ENCODE results near the gene CFB.
"Not testable (repeated sequence)": the region's sequence is repeated elsewhere in the genome, so short reads cannot be mapped to it uniquely, and the experiment has no call there.

CFB gene

DNA sequence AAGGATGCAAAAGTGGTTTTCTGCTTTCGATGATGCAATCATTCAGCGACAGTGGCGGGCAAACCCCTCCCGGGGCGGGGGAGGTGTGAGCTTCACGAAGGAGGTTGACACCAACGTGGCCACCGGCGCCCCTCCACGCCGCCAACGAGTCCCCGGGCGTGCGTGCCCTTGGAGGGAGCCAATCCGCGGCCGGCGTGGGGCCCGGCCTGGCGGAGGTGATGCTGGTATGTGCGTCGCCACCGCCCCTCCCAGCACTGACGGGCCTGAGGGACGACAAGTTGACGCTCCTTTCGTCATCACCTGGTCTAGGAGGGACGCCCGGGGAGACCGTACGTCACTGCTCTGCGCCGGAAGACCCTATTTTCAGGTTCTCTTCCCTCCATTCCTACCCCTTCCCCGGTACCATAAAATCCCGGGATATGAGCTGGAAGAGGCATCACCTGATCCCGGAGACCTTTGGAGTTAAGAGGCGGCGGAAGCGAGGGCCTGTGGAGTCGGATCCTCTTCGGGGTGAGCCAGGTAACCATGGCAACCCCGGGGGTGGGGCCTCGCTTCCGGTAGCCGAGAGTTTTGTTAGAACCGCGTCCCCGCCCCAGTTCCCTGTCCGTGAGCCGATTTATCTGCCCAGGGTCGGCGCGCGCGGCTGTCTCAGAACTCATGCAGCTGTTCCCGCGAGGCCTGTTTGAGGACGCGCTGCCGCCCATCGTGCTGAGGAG lies 26.3 kb downstream of the CFB start, which contains the start of gene DXO:
DXO (minus strand) TSS at position 146 of the 716 bp plus-strand sequence. CDS start 463 bp downstream, outside the sequence.
- peak; percentile 94 to 100 (median 98) for DNase-seq

- no peak for DNase-seq
These were observed 26.9 kb downstream of the CFB start for GRCh38 chr6:31972709-31973350.

- DNase-seq: not testable (repeated sequence)
These were observed 30.2 kb downstream of the CFB start for GRCh38 chr6:31976065-31976464.

DNA sequence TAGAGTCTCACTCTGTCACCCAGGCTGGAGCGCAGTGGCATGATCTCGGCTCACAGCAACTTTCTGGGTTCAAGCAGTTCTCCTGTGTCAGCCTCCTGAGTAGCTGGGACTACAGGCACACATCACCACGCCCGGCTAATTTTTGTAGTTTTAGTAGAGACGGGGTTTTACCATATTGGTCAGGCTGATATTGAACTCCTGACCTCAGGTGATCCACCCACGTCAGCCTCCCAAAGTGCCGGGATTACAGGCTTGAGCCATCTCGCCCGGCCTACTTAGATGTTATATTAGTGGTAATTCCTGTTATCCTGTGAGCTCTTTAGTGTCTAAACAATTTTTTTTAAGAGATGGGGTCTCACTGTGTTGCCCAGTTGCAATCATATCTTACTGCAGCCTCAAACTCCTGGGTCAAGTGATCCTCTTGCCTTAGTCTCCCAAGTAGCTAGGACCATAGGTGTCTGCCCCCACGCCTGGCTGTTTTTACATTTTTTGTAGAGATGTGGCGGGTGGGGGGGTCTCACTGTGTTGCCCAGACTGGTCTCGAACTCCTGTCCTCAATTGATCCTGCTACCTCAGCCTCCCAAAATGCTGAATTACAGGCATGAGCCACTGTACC lies 32.0 kb downstream of the CFB start:
- no peak for DNase-seq

- DNase-seq: no peak
These were observed 32.9 kb downstream of the CFB start for GRCh38 chr6:31978831-31979230.

- DNase-seq: no peak
These were observed 33.5 kb downstream of the CFB start for GRCh38 chr6:31979238-31979898.

- DNase-seq: not testable (repeated sequence)
These were observed 34.4 kb downstream of the CFB start for GRCh38 chr6:31980195-31980876.

- not testable (repeated sequence) for DNase-seq
These were observed 35.1 kb downstream of the CFB start for GRCh38 chr6:31980998-31981397.

GRCh38 chr6:31981744-31982143 lies 35.8 kb downstream of the CFB start, which contains the start of gene C4A:
TSS of gene C4A (plus strand) at chr6:31982057. CDS start at chr6:31982108, 51 bp downstream.
- not testable (repeated sequence) for DNase-seq

DNA sequence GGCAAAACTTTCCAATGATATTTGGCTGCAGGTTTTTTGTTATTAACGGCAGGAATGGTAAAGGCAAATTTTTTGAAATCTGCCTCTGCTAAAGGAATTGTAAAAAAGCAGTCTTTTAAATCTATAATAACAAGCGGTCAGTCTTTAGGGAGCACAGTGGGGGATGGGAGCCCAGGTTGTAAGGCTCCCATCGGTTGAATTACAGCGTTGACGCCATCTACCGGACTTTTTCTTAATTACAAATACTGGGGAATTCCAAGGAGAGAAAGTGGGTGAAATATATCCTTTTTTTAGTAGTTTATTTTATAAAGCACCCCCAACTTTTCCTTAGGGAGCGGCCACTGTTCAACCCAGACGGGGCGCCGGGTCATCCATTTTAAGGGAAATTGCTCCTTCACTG lies 43.5 kb downstream of the CFB start:
- DNase-seq: not testable (repeated sequence)

DNA sequence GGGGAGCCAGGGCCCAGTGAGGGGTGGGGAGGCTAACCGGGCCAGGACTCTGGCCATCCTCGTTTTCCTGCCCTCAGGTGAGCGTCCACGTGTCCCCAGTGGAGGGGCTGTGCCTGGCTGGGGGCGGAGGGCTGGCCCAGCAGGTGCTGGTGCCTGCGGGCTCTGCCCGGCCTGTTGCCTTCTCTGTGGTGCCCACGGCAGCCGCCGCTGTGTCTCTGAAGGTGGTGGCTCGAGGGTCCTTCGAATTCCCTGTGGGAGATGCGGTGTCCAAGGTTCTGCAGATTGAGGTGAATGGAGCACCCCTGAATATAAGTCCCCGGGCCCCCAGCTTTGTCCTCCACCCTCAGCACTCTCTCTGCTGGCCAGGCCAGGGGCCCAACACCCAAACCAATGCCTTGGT lies 48.5 kb downstream of the CFB start:
- DNase-seq: not testable (repeated sequence)

DNA sequence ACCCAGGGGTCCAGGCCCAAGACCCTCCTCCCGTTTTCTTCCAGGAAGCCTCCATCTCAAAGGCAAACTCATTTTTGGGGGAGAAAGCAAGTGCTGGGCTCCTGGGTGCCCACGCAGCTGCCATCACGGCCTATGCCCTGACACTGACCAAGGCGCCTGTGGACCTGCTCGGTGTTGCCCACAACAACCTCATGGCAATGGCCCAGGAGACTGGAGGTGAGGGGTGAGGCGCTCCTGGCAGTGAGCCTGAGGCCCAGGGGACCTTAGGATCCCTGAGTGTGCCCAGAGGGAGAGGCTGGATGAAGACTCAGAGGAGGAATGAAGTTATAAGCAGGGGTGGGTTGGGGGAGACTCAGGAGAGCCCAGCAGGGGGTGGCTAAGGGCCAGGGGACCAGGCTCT lies 50.5 kb downstream of the CFB start:
- not testable (repeated sequence) for DNase-seq

Data from stimulated activated naive CD4-positive, alpha-beta T cell (primary cell).